Caco-2 (cell line): ENCODE measurements around the gene OLA1. TPM values are rescaled to one million over a fixed set of nuclear protein-coding genes. Genes with fewer than 3 reads are reported as not detected.
A peak's percentile ranks its signal among the peaks of the same experiment; 100 is the strongest.

Source experiments
- BruUV-seq: library from RNA; stranded (reverse); fragments of 400-500 nt; replicated peaks from 2 replicates; lab custom pipeline; 2021; lab: Mats Ljungman, UMichigan
- CTCF ChIA-PET: fragments of 300-600 bp; sonication (Branson Sonifier 250); formaldehyde crosslinking; loops from one replicate; lab custom pipeline; 2022; ENCODE audit warnings: antibody characterized with exemption; lab: Charles Lee
- POLR2A ChIA-PET: fragments of 300-600 bp; sonication (Branson Sonifier 250); formaldehyde crosslinking; loops from one replicate; lab custom pipeline; 2022; ENCODE audit warnings: antibody characterized with exemption; lab: Charles Lee
- DNase-seq, 2 experiments: peaks; one replicate each; pipeline versions ENCODE4 v3.0.0 to v3.0.0-alpha.2; 2020 to 2022
- H3K27me3 ChIP-seq: replicated peaks from 2 replicates; pipeline ENCODE4 v1.6.0; 2011; ENCODE audit warnings: low read length; ENCODE audit not compliant: control insufficient read depth, insufficient read depth
- H3K36me3 ChIP-seq: 2 replicates; pipeline ENCODE4 v1.5.1; 2011; ENCODE audit warnings: low read length; ENCODE audit not compliant: control insufficient read depth, insufficient read depth
- H3K4me1 ChIP-seq: fragments of 250-450 bp; sonication (Bioruptor Pico); 2 replicates; pipeline ENCODE4 v1.5.1; 2020; ENCODE audit warnings: mild to moderate bottlenecking
- H3K4me3 ChIP-seq: 2 replicates; pipeline ENCODE4 v1.5.1; 2011; ENCODE audit warnings: low read depth, mild to moderate bottlenecking, control low read depth, low read length
- H3K9me3 ChIP-seq: fragments of 250-450 bp; sonication (Bioruptor Pico); 2 replicates; pipeline ENCODE4 v1.5.1; 2020; ENCODE audit warnings: mild to moderate bottlenecking, moderate library complexity
- H3K27ac Mint-ChIP-seq: one replicate; pipeline ENCODE4 v1.8.0; 2022; ENCODE audit warnings: mixed read lengths; ENCODE audit not compliant: unreplicated experiment
- H3K27me3 Mint-ChIP-seq: one replicate; pipeline ENCODE4 v1.8.0; 2022; ENCODE audit warnings: mixed read lengths; ENCODE audit not compliant: insufficient read depth, unreplicated experiment
- H3K36me3 Mint-ChIP-seq: one replicate; pipeline ENCODE4 v1.8.0; 2022; ENCODE audit warnings: mild to moderate bottlenecking, mixed read lengths; ENCODE audit not compliant: insufficient read depth, unreplicated experiment
- H3K4me1 Mint-ChIP-seq: one replicate; pipeline ENCODE4 v1.8.0; 2022; ENCODE audit warnings: low read depth, mixed read lengths; ENCODE audit not compliant: unreplicated experiment
- H3K4me3 Mint-ChIP-seq: one replicate; pipeline ENCODE4 v1.8.0; 2022; ENCODE audit warnings: mild to moderate bottlenecking, moderate library complexity, mixed read lengths; ENCODE audit not compliant: unreplicated experiment
- H3K9me3 Mint-ChIP-seq: one replicate; pipeline ENCODE4 v1.8.0; 2022; ENCODE audit warnings: mixed read lengths; ENCODE audit not compliant: unreplicated experiment
- CTCF ChIP-seq, 2 experiments: fragments of 200-600 bp in 1 of 2; IDR thresholded peaks; 1 replicate in 1 of 2; 2 replicates in 1 of 2; pipeline versions ENCODE4 v1.5.1 to v1.8.0; 2011 to 2022; ENCODE audit warnings: antibody characterized with exemption in 1 of 2, control low read depth in 1 of 2, inconsistent platforms in 1 of 2, low read depth in 1 of 2, low read length in 1 of 2, mild to moderate bottlenecking in 1 of 2, moderate library complexity in 1 of 2; ENCODE audit not compliant: insufficient read depth in 1 of 2, severe bottlenecking in 1 of 2, unreplicated experiment in 1 of 2
- intact Hi-C: fragments of 100-400 bp; cut with micrococcal nuclease; formaldehyde crosslinking; loops from one replicate; pipeline ENCODE4 v1.10.0; 2022; ENCODE audit not compliant: unreplicated experiment
- total RNA-seq: library from RNA; stranded (reverse); gene quantifications from 2 replicates; pipeline ENCODE4 v1.2.3, GENCODE V29; 2022

The OLA1 gene
- total RNA-seq, 1 experiment from 2014 or later: 177 TPM

- no peaks in the 10 kb centered on the region for H3K9me3 ChIP-seq
- intact Hi-C loops: loop anchor here (1.0 kb wide), 1 partner anchor 203 kb away; no protein-coding TSS in a partner anchor
- peak; percentile 34 to 53 for TF ChIP-seq CTCF (IDR thresholded peaks at IDR 0.05; ENCODE audit: insufficient read depth in 1 of 2, low read depth in 1 of 2, low read length in 1 of 2, severe bottlenecking in 1 of 2, unreplicated experiment in 1 of 2)
- BruUV-seq: no TSS peak
- Mint-ChIP-seq H3K36me3 (peaks cover 43% of the 10 kb centered on the region), H3K4me3 (no peak overlapping the region), H3K4me1 (peaks cover 7% of the 10 kb centered on the region), H3K27me3 (no peaks in the 10 kb centered on the region), H3K27ac (no peak overlapping the region), H3K9me3 (no peaks in the 10 kb centered on the region)
- ChIA-PET POLR2A (no interaction called here), CTCF (no interaction called here)
- H3K36me3 ChIP-seq: no peaks in the 10 kb centered on the region
- H3K4me1 ChIP-seq: no peaks in the 10 kb centered on the region
- no peak overlapping the region for H3K4me3 ChIP-seq
- DNase-seq: peak in 1 of 2 experiments; percentile 28
- H3K27me3 ChIP-seq: no peaks in the 10 kb centered on the region
Measured at GRCh38 chr2:174138161-174138560, 110.2 kb downstream of the OLA1 start.

GRCh38 chr2:174135981-174136380 is 112.4 kb downstream of the OLA1 start:
- Mint-ChIP-seq H3K27ac (no peak overlapping the region), H3K4me3 (no peak overlapping the region), H3K36me3 (peaks cover 57% of the 10 kb centered on the region), H3K9me3 (no peaks in the 10 kb centered on the region), H3K4me1 (peaks cover 7% of the 10 kb centered on the region), H3K27me3 (no peaks in the 10 kb centered on the region)
- Histone ChIP-seq H3K4me3 (no peak overlapping the region), H3K4me1 (no peaks in the 10 kb centered on the region), H3K36me3 (no peaks in the 10 kb centered on the region), H3K9me3 (no peaks in the 10 kb centered on the region), H3K27me3 (no peaks in the 10 kb centered on the region)
- intact Hi-C loops: no loop called here
- no peak for TF ChIP-seq CTCF (IDR thresholded peaks at IDR 0.05; ENCODE audit: insufficient read depth in 1 of 2, low read depth in 1 of 2, low read length in 1 of 2, severe bottlenecking in 1 of 2, unreplicated experiment in 1 of 2)
- ChIA-PET POLR2A (no interaction called here), CTCF (no interaction called here)
- no peak for DNase-seq
- BruUV-seq: no TSS peak

GRCh38 chr2:174125090-174125489 is 123.2 kb downstream of the OLA1 start:
- Mint-ChIP-seq H3K36me3 (peaks cover 9% of the 10 kb centered on the region), H3K9me3 (no peaks in the 10 kb centered on the region), H3K4me3 (no peak overlapping the region), H3K27me3 (no peaks in the 10 kb centered on the region), H3K27ac (no peak overlapping the region), H3K4me1 (peaks cover 9% of the 10 kb centered on the region)
- ChIA-PET POLR2A (no interaction called here), CTCF (no interaction called here)
- peaks cover 4% of the 10 kb centered on the region; the same call in 1 of the 2 replicates for H3K4me1 ChIP-seq
- no peaks in the 10 kb centered on the region for H3K36me3 ChIP-seq
- intact Hi-C loops: no loop called here
- BruUV-seq: no TSS peak
- H3K27me3 ChIP-seq: no peaks in the 10 kb centered on the region
- DNase-seq: no peak
- TF ChIP-seq CTCF (IDR thresholded peaks at IDR 0.05; ENCODE audit: insufficient read depth in 1 of 2, low read depth in 1 of 2, low read length in 1 of 2, severe bottlenecking in 1 of 2, unreplicated experiment in 1 of 2): no peak
- H3K9me3 ChIP-seq: no peaks in the 10 kb centered on the region
- H3K4me3 ChIP-seq: no peak overlapping the region
